Neural progenitor cell (in vitro differentiated cells): Measurements from ENCODE around the gene TNS3. TPM values are rescaled to one million over a fixed set of nuclear protein-coding genes. Genes with fewer than 3 reads are reported as not detected.

Source experiments
- DNase-seq: peaks from one replicate; pipeline ENCODE4 v3.0.0-alpha.2; 2016; ENCODE audit warnings: low spot score
- H2AFZ ChIP-seq: fragments of 200-600 bp; sonication (generic); replicated peaks from 2 replicates; pipeline ENCODE4 v1.6.1; 2016; ENCODE audit warnings: antibody characterized with exemption
- H3F3A ChIP-seq: fragments of 200-600 bp; sonication (generic); 2 replicates; pipeline ENCODE4 v1.6.1; 2016; ENCODE audit warnings: antibody characterized with exemption, low read depth
- H3K27ac ChIP-seq: fragments of 200-600 bp; sonication (generic); 2 replicates; pipeline ENCODE4 v1.5.1; 2016; ENCODE audit warnings: mild to moderate bottlenecking
- H3K27me3 ChIP-seq: fragments of 200-600 bp; sonication (generic); 2 replicates; pipeline ENCODE4 v1.6.1; 2016; ENCODE audit warnings: mild to moderate bottlenecking, moderate library complexity
- H3K36me3 ChIP-seq: fragments of 200-600 bp; sonication (generic); 2 replicates; pipeline ENCODE4 v1.5.1; 2016
- H3K4me1 ChIP-seq: fragments of 200-600 bp; sonication (generic); 2 replicates; pipeline ENCODE4 v1.6.1; 2016; ENCODE audit warnings: mixed run types
- H3K4me2 ChIP-seq: fragments of 200-600 bp; sonication (generic); 2 replicates; pipeline ENCODE4 v1.6.1; 2016
- H3K4me3 ChIP-seq: fragments of 200-600 bp; sonication (generic); 2 replicates; pipeline ENCODE4 v1.5.1; 2016
- H3K79me2 ChIP-seq: fragments of 200-600 bp; sonication (generic); 2 replicates; pipeline ENCODE4 v1.6.1; 2016; ENCODE audit warnings: low read depth
- H3K9ac ChIP-seq: fragments of 200-600 bp; sonication (generic); 2 replicates; pipeline ENCODE4 v1.6.1; 2016
- H3K9me3 ChIP-seq: fragments of 200-600 bp; sonication (generic); 2 replicates; pipeline ENCODE4 v1.5.1; 2016; ENCODE audit warnings: low read depth
- H4K20me1 ChIP-seq: fragments of 200-600 bp; sonication (generic); 2 replicates; pipeline ENCODE4 v1.6.1; 2016; ENCODE audit warnings: low read depth
- H3K27ac Mint-ChIP-seq: 3 replicates; pipeline ENCODE4 v1.8.0; 2021; ENCODE audit warnings: mixed read lengths
- H3K27me3 Mint-ChIP-seq: 2 replicates; pipeline ENCODE4 v1.8.0; 2022; ENCODE audit warnings: low read depth, mild to moderate bottlenecking, inconsistent platforms, moderate library complexity, mixed read lengths; ENCODE audit not compliant: insufficient read depth
- H3K36me3 Mint-ChIP-seq: 3 replicates; pipeline ENCODE4 v1.8.0; 2021; ENCODE audit warnings: mixed read lengths
- H3K4me1 Mint-ChIP-seq: 3 replicates; pipeline ENCODE4 v1.8.0; 2021; ENCODE audit warnings: mixed read lengths
- H3K4me3 Mint-ChIP-seq: 3 replicates; pipeline ENCODE4 v1.8.0; 2021; ENCODE audit warnings: mild to moderate bottlenecking, moderate library complexity, mixed read lengths
- H3K9me3 Mint-ChIP-seq: 3 replicates; pipeline ENCODE4 v1.8.0; 2020; ENCODE audit warnings: mixed read lengths
- CTCF ChIP-seq: fragments of 200-600 bp; sonication (generic); IDR thresholded peaks from 2 replicates; pipeline ENCODE4 v1.5.1; 2017; ENCODE audit warnings: antibody characterized with exemption, mild to moderate bottlenecking
- EZH2 ChIP-seq: fragments of 200-600 bp; sonication (generic); IDR thresholded peaks from 2 replicates; pipeline ENCODE4 v1.6.1; 2017; ENCODE audit warnings: antibody characterized with exemption, mild to moderate bottlenecking, moderate library complexity
- EZH2phosphoT487 ChIP-seq: fragments of 200-600 bp; sonication (generic); IDR thresholded peaks from 2 replicates; pipeline ENCODE4 v1.6.1; 2017; ENCODE audit warnings: antibody characterized with exemption
- total RNA-seq: library from RNA; depleted of rRNA; stranded (reverse); fragments of >200 nt; gene quantifications from 2 replicates; pipeline ENCODE4 v1.2.3, GENCODE V29; 2015; ENCODE audit warnings: low replicate concordance

TNS3 gene
- total RNA-seq, 1 donor from 2014 or later: 15.0 TPM

- Mint-ChIP-seq H3K36me3 (peaks cover 6% of the 10 kb centered on the region), H3K27ac (no peak overlapping the region), H3K9me3 (peaks cover 2% of the 10 kb centered on the region), H3K4me3 (no peak overlapping the region), H3K4me1 (peaks cover under 1% of the 10 kb centered on the region), H3K27me3 (no peaks in the 10 kb centered on the region)
- Histone ChIP-seq H3F3A (no peaks in the 10 kb centered on the region), H3K9me3 (no peaks in the 10 kb centered on the region), H2AFZ (no peak overlapping the region), H3K36me3 (no peaks in the 10 kb centered on the region), H3K4me3 (no peak overlapping the region), H4K20me1 (no peaks in the 10 kb centered on the region), H3K9ac (no peak overlapping the region), H3K27ac (no peak overlapping the region), H3K79me2 (no peaks in the 10 kb centered on the region), H3K4me1 (no peaks in the 10 kb centered on the region), H3K4me2 (no peak overlapping the region), H3K27me3 (no peaks in the 10 kb centered on the region)
- TF ChIP-seq CTCF: no peak
- no peak for TF ChIP-seq EZH2phosphoT487
- TF ChIP-seq EZH2: no peak
- DNase-seq: no peak
These were observed 310.2 kb downstream of the TNS3 start for GRCh38 chr7:47271749-47272148.

GRCh38 chr7:47268851-47269836, 312.8 kb downstream of the TNS3 start:
- no peaks in the 10 kb centered on the region for H4K20me1 ChIP-seq
- no peaks in the 10 kb centered on the region for H3K36me3 ChIP-seq
- H3K4me1 Mint-ChIP-seq: peaks cover 8% of the 10 kb centered on the region
- H3K4me2 ChIP-seq: no peak overlapping the region
- H3K4me3 Mint-ChIP-seq: no peak overlapping the region
- no peak overlapping the region for H3K9ac ChIP-seq
- H3K27me3 Mint-ChIP-seq: no peaks in the 10 kb centered on the region
- no peak for DNase-seq
- no peaks in the 10 kb centered on the region for H3K27me3 ChIP-seq
- no peaks in the 10 kb centered on the region for H3F3A ChIP-seq
- H3K36me3 Mint-ChIP-seq: no peaks in the 10 kb centered on the region
- no peak overlapping the region for H3K27ac Mint-ChIP-seq
- H3K4me1 ChIP-seq: no peaks in the 10 kb centered on the region
- no peaks in the 10 kb centered on the region for H3K79me2 ChIP-seq
- H3K9me3 Mint-ChIP-seq: peaks cover 2% of the 10 kb centered on the region
- no peak overlapping the region for H2AFZ ChIP-seq
- no peak overlapping the region for H3K4me3 ChIP-seq
- no peak overlapping the region for H3K27ac ChIP-seq
- no peaks in the 10 kb centered on the region for H3K9me3 ChIP-seq
- TF ChIP-seq EZH2 (no peak), EZH2phosphoT487 (no peak), CTCF (no peak)

- H3K4me3 ChIP-seq: no peak overlapping the region
- H3K4me3 Mint-ChIP-seq: no peak overlapping the region
- no peaks in the 10 kb centered on the region for H3K27me3 ChIP-seq
- peaks cover 2% of the 10 kb centered on the region for H3K9me3 Mint-ChIP-seq
- no peaks in the 10 kb centered on the region for H3K4me1 ChIP-seq
- H3F3A ChIP-seq: no peaks in the 10 kb centered on the region
- H3K79me2 ChIP-seq: no peaks in the 10 kb centered on the region
- no peaks in the 10 kb centered on the region for H3K36me3 Mint-ChIP-seq
- H4K20me1 ChIP-seq: no peaks in the 10 kb centered on the region
- no peak for TF ChIP-seq EZH2phosphoT487
- TF ChIP-seq CTCF: no peak
- no peak for TF ChIP-seq EZH2
- H3K27me3 Mint-ChIP-seq: no peaks in the 10 kb centered on the region
- DNase-seq: no peak
- H3K27ac ChIP-seq: no peak overlapping the region
- no peaks in the 10 kb centered on the region for H3K36me3 ChIP-seq
- no peak overlapping the region for H2AFZ ChIP-seq
- no peak overlapping the region for H3K27ac Mint-ChIP-seq
- H3K9ac ChIP-seq: no peak overlapping the region
- no peak overlapping the region for H3K4me2 ChIP-seq
- H3K4me1 Mint-ChIP-seq: peaks cover 8% of the 10 kb centered on the region
- H3K9me3 ChIP-seq: no peaks in the 10 kb centered on the region
These were observed 314.6 kb downstream of the TNS3 start for GRCh38 chr7:47267346-47267745.
